SK-MEL-5 (cell line): Measurements from ENCODE around the gene CNIH3. TPM values are rescaled to one million over a fixed set of nuclear protein-coding genes. Genes with fewer than 3 reads are reported as not detected.
"Not testable (repeated sequence)": the region's sequence is repeated elsewhere in the genome, so short reads cannot be mapped to it uniquely, and the experiment has no call there.

ENCODE experiments used
- DNase-seq: peaks from one replicate; pipeline ENCODE4 v3.0.0-alpha.2; 2016; ENCODE audit warnings: low read depth, low spot score
- in situ Hi-C: cut with HindIII; loops from 2 replicates; pipeline ENCODE4 v1.10.0; 2016; ENCODE audit warnings: low sequenced_read_pairs, high pct_unique_total_duplicates, low pct_unique_long_range_greater_than_20kb
- total RNA-seq: library from RNA; depleted of rRNA; stranded (reverse); fragments of >200 nt; shearing (Covaris generic); gene quantifications from 2 replicates; pipeline ENCODE4 v1.2.3, GENCODE V29; 2014

The CNIH3 gene
- total RNA-seq, 1 experiment from 2014 or later: 3.1 TPM

GRCh38 chr1:224668984-224669383 lies 52.9 kb downstream of the CNIH3 start:
- DNase-seq: no peak
- in situ Hi-C loops: no loop called here

- in situ Hi-C loops: no loop called here
- no peak for DNase-seq
Measured at GRCh38 chr1:224669403-224669802, 53.3 kb downstream of the CNIH3 start.

GRCh38 chr1:224670506-224670905 lies 54.4 kb downstream of the CNIH3 start:
- no peak for DNase-seq
- in situ Hi-C loops: no loop called here

GRCh38 chr1:224671076-224671475 lies 55.0 kb downstream of the CNIH3 start:
- in situ Hi-C loops: no loop called here
- no peak for DNase-seq

- in situ Hi-C loops: no loop called here
- no peak for DNase-seq
Measured at GRCh38 chr1:224673141-224673540, 57.0 kb downstream of the CNIH3 start.

GRCh38 chr1:224675590-224675989 lies 59.5 kb downstream of the CNIH3 start:
- no peak for DNase-seq
- in situ Hi-C loops: no loop called here

GRCh38 chr1:224676551-224676950 lies 60.4 kb downstream of the CNIH3 start:
- in situ Hi-C loops: no loop called here
- DNase-seq: no peak

GRCh38 chr1:224678168-224678567 lies 62.1 kb downstream of the CNIH3 start:
- in situ Hi-C loops: no loop called here
- DNase-seq: no peak

GRCh38 chr1:224679606-224680005 lies 63.5 kb downstream of the CNIH3 start:
- in situ Hi-C loops: no loop called here
- no peak for DNase-seq

GRCh38 chr1:224681816-224682215 lies 65.7 kb downstream of the CNIH3 start:
- peak; percentile 91 for DNase-seq

GRCh38 chr1:224683936-224684335 lies 67.8 kb downstream of the CNIH3 start:
- no peak for DNase-seq
- in situ Hi-C loops: no loop called here

More at GRCh38 chr1:224681816-224682215, 65.7 kb downstream of the CNIH3 start:
- in situ Hi-C loops: no loop called here

- in situ Hi-C loops: no loop called here
- no peak for DNase-seq
Measured at GRCh38 chr1:224684979-224685425, 68.9 kb downstream of the CNIH3 start.

GRCh38 chr1:224686140-224686539 lies 70.0 kb downstream of the CNIH3 start:
- in situ Hi-C loops, DNase-seq: not testable (repeated sequence)

- DNase-seq: no peak
- in situ Hi-C loops: no loop called here
Measured at GRCh38 chr1:224687465-224687864, 71.3 kb downstream of the CNIH3 start.

GRCh38 chr1:224689374-224689773 lies 73.3 kb downstream of the CNIH3 start:
- no peak for DNase-seq
- in situ Hi-C loops: no loop called here

GRCh38 chr1:224690576-224690975 lies 74.5 kb downstream of the CNIH3 start:
- DNase-seq: no peak
- in situ Hi-C loops: no loop called here

GRCh38 chr1:224691148-224691925 lies 75.2 kb downstream of the CNIH3 start:
- in situ Hi-C loops: no loop called here
- DNase-seq: no peak

GRCh38 chr1:224694969-224695368 lies 78.9 kb downstream of the CNIH3 start:
- in situ Hi-C loops: no loop called here

GRCh38 chr1:224696021-224696420 lies 79.9 kb downstream of the CNIH3 start:
- in situ Hi-C loops: no loop called here
- DNase-seq: no peak

More at GRCh38 chr1:224694969-224695368, 78.9 kb downstream of the CNIH3 start:
- DNase-seq: no peak
